Measurements from ENCODE around the gene GINS2. TPM values are rescaled to one million over a fixed set of nuclear protein-coding genes. Genes with fewer than 3 reads are reported as not detected.

Gene GINS2
- total RNA-seq, 3 donors from 2014 or later, result 1.2 to 11.8 (median 5.4) TPM

DNA sequence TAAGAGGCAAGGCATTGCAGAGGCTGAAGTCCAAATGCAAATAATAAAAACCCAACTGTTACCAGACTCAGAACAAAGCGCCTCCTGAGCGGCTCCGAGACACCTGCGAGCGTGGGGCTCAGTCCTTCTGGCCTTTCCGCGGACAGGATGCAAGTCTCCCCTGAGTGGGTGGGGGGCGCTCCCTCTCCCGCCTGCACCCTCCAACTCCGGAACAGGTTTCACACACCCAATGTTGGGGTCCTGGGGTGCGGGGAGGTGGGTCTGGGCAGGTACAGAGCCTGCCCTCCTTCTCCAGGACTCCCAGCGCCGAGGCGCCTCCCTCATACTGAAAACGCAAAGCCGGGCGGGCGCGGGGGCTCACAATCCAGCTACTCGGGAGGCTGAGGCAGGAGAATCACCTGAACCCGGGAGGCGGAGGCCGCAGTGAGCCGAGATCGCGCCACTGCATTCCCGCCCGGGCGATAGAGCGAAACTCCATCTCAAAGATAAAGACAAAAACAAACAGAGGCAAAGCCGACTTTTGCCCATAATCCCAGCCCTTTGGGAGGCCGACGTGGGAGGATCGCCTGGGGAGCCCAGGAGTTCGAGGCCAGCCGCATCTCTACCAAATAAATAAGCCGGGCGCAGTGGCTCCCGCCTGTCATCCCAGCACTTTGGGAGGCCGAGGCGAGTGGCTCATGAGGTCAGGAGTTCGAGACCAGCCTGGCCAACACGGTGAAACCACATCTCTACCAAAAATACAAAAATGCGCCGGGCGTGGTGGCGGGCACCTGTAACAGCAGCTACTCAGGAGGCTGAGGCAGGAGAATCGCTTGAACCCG lies 893 bp downstream of the GINS2 start:
- TF ChIP-seq, protein P1, sequence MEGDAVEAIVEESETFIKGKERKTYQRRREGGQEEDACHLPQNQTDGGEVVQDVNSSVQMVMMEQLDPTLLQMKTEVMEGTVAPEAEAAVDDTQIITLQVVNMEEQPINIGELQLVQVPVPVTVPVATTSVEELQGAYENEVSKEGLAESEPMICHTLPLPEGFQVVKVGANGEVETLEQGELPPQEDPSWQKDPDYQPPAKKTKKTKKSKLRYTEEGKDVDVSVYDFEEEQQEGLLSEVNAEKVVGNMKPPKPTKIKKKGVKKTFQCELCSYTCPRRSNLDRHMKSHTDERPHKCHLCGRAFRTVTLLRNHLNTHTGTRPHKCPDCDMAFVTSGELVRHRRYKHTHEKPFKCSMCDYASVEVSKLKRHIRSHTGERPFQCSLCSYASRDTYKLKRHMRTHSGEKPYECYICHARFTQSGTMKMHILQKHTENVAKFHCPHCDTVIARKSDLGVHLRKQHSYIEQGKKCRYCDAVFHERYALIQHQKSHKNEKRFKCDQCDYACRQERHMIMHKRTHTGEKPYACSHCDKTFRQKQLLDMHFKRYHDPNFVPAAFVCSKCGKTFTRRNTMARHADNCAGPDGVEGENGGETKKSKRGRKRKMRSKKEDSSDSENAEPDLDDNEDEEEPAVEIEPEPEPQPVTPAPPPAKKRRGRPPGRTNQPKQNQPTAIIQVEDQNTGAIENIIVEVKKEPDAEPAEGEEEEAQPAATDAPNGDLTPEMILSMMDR (IDR thresholded peaks at IDR 0.05), result no peak
- peak; percentile 4 for ATAC-seq
- DNase-seq, result peak; percentile 44 to 60 (median 59)
- peaks cover 19% of the 10 kb centered on the region for H3K4me1 ChIP-seq (ENCODE audit: low read depth)
- H3K36me3 ChIP-seq (ENCODE audit: low read depth), result no peaks in the 10 kb centered on the region
- intact Hi-C loops (cut with DNase I, micrococcal nuclease), result no loop called here
- no peak overlapping the region for H3K4me3 ChIP-seq
- H3K9me3 ChIP-seq, result no peaks in the 10 kb centered on the region

DNA sequence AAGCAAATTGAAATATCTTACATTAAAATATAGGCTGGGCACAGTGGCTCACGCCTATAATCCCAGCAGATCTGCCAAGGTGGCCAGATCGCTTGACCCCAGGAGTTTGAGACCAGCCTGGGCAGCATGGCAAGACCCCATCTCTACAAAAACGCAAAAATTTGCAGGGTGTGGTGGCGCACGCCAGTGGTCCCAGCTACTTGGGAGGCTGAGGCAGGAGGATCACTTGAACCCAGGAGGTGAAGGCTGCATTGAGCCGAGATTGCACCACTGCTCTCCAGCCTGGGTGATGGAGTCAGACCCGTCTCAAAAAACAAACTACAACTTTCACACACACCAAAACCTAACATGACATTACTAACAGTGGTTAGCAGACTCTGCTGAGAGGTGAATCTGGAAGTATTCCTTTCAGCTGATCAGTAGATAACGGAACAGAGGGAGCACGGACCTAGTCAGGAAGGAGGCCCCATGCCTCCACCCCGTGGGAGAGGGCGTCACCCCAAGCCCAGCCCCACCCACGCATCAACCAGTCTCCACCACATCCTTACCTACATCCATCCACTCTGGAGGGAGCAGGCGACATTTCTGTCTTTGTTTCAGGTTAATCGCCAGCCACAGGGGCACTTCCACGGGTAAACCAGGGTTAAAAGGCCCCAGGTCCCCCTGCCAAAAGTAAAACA lies 1.7 kb downstream of the GINS2 start:
- Histone ChIP-seq H3K9me3 (no peaks in the 10 kb centered on the region), H3K36me3 (ENCODE audit: low read depth) (no peaks in the 10 kb centered on the region), H3K4me3 (no peak overlapping the region), H3K4me1 (ENCODE audit: low read depth) (peaks cover 19% of the 10 kb centered on the region)
- DNase-seq (peak; percentile 49 to 67 (median 50)), ATAC-seq (no peak)
- TF ChIP-seq, protein P1 (IDR thresholded peaks at IDR 0.05), result no peak
- intact Hi-C loops (cut with DNase I, micrococcal nuclease), result no loop called here

DNA sequence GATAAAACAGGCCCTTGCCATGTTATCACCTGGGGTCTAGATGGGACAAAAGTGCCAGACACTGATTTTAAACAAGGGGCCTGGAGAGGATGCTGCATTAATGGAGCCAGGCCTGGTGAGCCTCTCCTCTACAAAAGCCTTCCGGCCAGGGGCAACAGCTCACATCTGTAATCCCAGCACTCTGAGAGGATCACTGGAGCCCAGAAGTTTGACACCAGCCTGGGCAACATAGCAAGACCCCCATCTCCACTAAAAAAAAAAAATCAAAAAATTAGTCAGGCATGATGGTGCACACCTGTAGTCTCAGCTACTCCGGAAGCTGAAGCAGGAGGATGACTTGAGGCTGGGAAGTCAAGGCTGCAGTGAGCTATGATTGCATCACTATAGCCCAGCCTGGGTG lies 3.5 kb downstream of the GINS2 start:
- H3K9me3 ChIP-seq, result no peaks in the 10 kb centered on the region
- TF ChIP-seq, protein P1 (IDR thresholded peaks at IDR 0.05), result no peak
- peaks cover 26% of the 10 kb centered on the region for H3K4me1 ChIP-seq (ENCODE audit: low read depth)
- no peak for DNase-seq
- ATAC-seq, result no peak
- H3K36me3 ChIP-seq (ENCODE audit: low read depth), result no peaks in the 10 kb centered on the region
- H3K4me3 ChIP-seq, result no peak overlapping the region
- intact Hi-C loops (cut with DNase I, micrococcal nuclease), result no loop called here

DNA sequence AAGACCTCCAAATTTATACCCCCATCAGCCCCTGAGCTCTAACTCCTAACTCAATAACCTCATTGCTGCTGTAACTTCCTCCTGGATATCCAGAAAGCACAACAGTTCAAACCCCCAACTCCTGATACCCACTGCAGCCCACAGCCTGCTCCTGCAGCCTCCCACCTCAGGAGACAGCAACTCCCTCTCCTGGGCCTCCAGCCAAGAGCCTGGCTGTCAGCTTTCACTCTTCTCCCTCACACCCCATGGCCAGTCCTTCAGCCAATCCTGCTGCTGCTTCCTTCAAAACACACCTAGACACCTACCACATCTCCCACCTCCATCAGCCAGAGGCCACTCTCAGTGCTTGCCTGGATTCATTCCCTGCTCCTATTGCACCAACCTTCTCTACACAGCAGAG lies 5.4 kb downstream of the GINS2 start:
- intact Hi-C loops (cut with DNase I, micrococcal nuclease), result no loop called here
- DNase-seq, result peak in 2 of 3 donors; percentile 12 to 25
- Histone ChIP-seq H3K4me1 (ENCODE audit: low read depth) (peaks cover 29% of the 10 kb centered on the region), H3K9me3 (no peaks in the 10 kb centered on the region), H3K36me3 (ENCODE audit: low read depth) (no peaks in the 10 kb centered on the region), H3K4me3 (no peak overlapping the region)
- TF ChIP-seq, protein P1 (IDR thresholded peaks at IDR 0.05), result no peak
- no peak for ATAC-seq

DNA sequence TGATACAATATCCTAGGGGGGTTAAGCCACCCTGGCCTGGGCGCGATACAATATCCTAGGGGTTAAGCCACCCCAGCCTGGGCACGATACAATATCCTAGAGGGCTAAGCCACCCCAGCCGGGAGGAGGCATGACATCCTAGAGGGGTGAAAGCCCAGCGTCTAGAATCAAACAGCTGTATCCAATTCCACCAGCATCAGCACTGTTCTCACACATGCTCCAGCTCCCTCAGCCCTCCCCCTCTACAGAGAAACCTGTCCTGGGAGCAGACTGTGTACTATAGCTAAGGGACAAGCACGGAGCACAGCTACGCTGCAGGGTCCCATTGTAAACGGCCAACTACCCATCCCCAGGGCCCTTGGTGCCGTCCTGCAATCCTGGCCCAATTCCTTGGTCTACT lies 6.2 kb downstream of the GINS2 start:
- DNase-seq (peak in 1 of 3 donors; percentile 19), ATAC-seq (no peak)
- no peaks in the 10 kb centered on the region for H3K36me3 ChIP-seq (ENCODE audit: low read depth)
- H3K4me3 ChIP-seq, result no peak overlapping the region
- peaks cover 23% of the 10 kb centered on the region for H3K4me1 ChIP-seq (ENCODE audit: low read depth)
- H3K9me3 ChIP-seq, result no peaks in the 10 kb centered on the region
- TF ChIP-seq, protein P1 (IDR thresholded peaks at IDR 0.05), result no peak
- intact Hi-C loops (cut with DNase I, micrococcal nuclease), result no loop called here

Data from mucosa of descending colon (tissue), 3 donors.